GM12891 (cell line): ENCODE results near the gene ACAP1.

ENCODE experiments used
- POLR2A ChIP-seq: IDR thresholded peaks from 2 replicates; pipeline ENCODE4 v1.6.1; 2011; ENCODE audit warnings: low read depth, low read length, control low read depth
- TAF1 ChIP-seq: IDR thresholded peaks from 2 replicates; pipeline ENCODE4 v1.6.1; 2011; ENCODE audit warnings: low read depth, low read length, control low read depth

DNA sequence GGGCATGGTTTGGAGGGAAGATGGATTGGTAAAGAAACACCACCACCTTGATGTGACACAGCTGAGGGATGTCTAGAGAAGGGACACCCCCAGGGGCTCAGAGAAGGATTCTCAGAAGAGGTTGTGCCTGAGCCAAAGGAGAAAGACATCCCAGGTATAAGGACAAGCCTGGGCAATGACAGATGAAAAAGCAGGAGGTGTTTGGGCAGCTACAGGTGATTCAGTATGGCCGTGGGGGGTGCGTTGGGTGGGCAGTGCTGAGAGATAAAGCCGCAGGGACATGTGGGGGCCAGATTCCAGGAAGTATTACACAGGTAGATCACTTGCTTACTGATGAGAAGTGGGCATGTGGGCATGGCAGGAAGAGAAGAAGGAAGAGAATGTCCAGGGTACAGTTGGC, 25.6 kb downstream of the ACAP1 start:
- no peak for TF ChIP-seq POLR2A
- TF ChIP-seq TAF1, result no peak
